Thyroid gland (tissue), 4 donors: Measurements from ENCODE around the gene FHIT.

Experiments used
- POLR2A ChIP-seq, 2 donors: fragments of 450-650 bp; IDR thresholded peaks; one replicate each; pipeline ENCODE4 v1.6.1; 2017; ENCODE audit warnings: antibody characterized with exemption in 2 of 2, mild to moderate bottlenecking in 2 of 2, moderate library complexity in 1 of 2
- TF ChIP-seq, protein P1 (sequence below), 6 experiments: fragments of 200-600 bp in 3 of 6; fragments of 450-650 bp in 3 of 6; sonication (generic) in 3 of 6; IDR thresholded peaks; one replicate each; pipeline ENCODE4 v1.5.1; 2016 to 2019; ENCODE audit warnings: antibody characterized with exemption in 6 of 6, mild to moderate bottlenecking in 2 of 6, inconsistent platforms in 1 of 6, moderate library complexity in 1 of 6

DNA sequence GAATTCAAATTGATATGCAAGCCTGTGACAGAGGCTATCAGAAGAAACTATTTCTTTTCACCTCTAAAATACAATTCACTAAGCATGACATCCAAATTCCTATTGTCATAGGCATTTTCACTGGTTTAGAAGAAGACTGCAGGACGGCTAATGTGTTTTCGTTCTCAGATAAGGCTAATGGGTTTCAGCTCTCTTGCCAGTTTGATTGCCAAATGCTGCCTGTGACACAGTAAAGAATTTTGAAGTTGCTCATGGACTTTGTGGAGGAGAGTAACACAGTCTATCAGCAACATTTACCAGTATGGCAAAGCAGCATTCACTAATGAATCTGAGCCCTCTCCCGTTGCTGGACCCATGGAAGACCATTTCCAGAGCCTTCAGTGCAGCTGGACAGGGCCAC lies 948.1 kb downstream of the FHIT start:
- TF ChIP-seq, protein P1, sequence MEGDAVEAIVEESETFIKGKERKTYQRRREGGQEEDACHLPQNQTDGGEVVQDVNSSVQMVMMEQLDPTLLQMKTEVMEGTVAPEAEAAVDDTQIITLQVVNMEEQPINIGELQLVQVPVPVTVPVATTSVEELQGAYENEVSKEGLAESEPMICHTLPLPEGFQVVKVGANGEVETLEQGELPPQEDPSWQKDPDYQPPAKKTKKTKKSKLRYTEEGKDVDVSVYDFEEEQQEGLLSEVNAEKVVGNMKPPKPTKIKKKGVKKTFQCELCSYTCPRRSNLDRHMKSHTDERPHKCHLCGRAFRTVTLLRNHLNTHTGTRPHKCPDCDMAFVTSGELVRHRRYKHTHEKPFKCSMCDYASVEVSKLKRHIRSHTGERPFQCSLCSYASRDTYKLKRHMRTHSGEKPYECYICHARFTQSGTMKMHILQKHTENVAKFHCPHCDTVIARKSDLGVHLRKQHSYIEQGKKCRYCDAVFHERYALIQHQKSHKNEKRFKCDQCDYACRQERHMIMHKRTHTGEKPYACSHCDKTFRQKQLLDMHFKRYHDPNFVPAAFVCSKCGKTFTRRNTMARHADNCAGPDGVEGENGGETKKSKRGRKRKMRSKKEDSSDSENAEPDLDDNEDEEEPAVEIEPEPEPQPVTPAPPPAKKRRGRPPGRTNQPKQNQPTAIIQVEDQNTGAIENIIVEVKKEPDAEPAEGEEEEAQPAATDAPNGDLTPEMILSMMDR (IDR thresholded peaks at IDR 0.05) = no peak
- TF ChIP-seq POLR2A (IDR thresholded peaks at IDR 0.05) = no peak
